Retinal pigment epithelial cell (primary cell): ENCODE results near the gene REEP6.

ENCODE experiments used
- DNase-seq: peaks from one replicate; pipeline ENCODE4 v3.0.0-alpha.2; 2010; ENCODE audit warnings: low read depth
- H3K4me3 ChIP-seq: 2 replicates; pipeline ENCODE4 v1.5.1; 2011; ENCODE audit warnings: mild to moderate bottlenecking, low read length, control low read depth, moderate library complexity
- CTCF ChIP-seq: conservative IDR thresholded peaks from 2 replicates; pipeline ENCODE4 v1.5.1; 2011; ENCODE audit warnings: low read depth, low read length, control low read depth, inconsistent platforms

Gene REEP6

GRCh38 chr19:1489463-1490310 is 1.3 kb upstream of the REEP6 start:
- no peak for DNase-seq
- H3K4me3 ChIP-seq = peak overlapping the region; percentile 53
- no peak for TF ChIP-seq CTCF

- H3K4me3 ChIP-seq = peak within 1 kb of the TSS; percentile 53
- peak; percentile 95 for DNase-seq
- TF ChIP-seq CTCF = no peak
Observed at GRCh38 chr19:1490311-1491113, 469 bp upstream of the REEP6 start, which contains the start of gene PCSK4. Gene PCSK4 (minus strand): TSS chr19:1490350. CDS start chr19:1490346, 4 bp downstream.

GRCh38 chr19:1491849-1492170 is 829 bp downstream of the REEP6 start:
- no peak for DNase-seq
- H3K4me3 ChIP-seq = peak overlapping the region; percentile 47
- no peak for TF ChIP-seq CTCF

- H3K4me3 ChIP-seq = no peak overlapping the region
- DNase-seq = no peak
- TF ChIP-seq CTCF = no peak
Observed at GRCh38 chr19:1492474-1493006, 1.6 kb downstream of the REEP6 start.

GRCh38 chr19:1494115-1494815 is 3.3 kb downstream of the REEP6 start:
- no peak for DNase-seq

More at GRCh38 chr19:1494115-1494815, 3.3 kb downstream of the REEP6 start:
- TF ChIP-seq CTCF = no peak
- H3K4me3 ChIP-seq = no peak overlapping the region
